ENCODE data around the gene SUSD5. TPM values are rescaled to one million over a fixed set of nuclear protein-coding genes. Genes with fewer than 3 reads are reported as not detected.
"Not testable (repeated sequence)": the region's sequence is repeated elsewhere in the genome, so short reads cannot be mapped to it uniquely, and the experiment has no call there.

SUSD5 gene
- polyA plus RNA-seq, 4 donors: 5.5 to 7.0 (median 6.0) TPM

DNA sequence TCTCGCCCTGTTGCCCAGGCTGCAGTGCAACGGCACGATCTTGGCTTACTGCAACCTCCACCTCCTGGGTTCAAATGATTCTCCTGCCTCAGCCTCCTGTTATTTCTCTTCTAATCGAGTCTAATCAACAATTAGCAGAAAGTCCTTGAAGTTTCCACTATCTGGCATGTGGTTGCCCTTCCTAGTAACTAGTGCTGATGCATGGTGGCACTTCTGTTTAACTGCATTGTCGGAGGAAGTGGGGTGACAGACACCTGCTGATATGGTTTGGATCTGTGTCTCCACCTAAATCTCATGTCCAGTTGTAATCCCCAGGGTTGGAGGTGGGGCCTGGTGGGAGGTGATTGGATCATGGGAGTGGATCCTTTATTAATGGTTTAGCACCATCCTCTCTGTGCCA, 95.6 kb downstream of the SUSD5 start:
- DNase-seq (ENCODE audit: low read depth in 4 of 4, low spot score in 3 of 4): no peak

DNA sequence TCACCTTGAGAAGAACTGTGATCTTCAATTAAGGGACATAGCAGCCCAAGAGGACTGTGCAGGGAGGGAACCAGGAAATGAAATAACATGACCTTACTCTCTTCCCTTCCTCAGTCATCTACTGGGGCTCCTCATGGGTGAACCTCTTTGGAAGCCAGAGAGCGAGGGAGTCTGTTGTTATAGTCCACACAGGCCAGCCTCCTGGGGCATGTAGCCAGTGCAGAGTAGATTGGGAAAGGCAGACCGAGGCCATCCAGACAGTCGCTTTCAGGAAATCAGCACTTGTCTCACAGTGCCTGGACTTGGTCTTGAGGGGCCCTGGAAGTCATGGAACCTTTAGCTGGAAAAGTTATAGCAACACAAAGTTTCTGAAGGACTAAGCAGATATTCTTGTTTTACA, 98.7 kb downstream of the SUSD5 start:
- DNase-seq (ENCODE audit: low read depth in 4 of 4, low spot score in 3 of 4): no peak

- DNase-seq (ENCODE audit: low read depth in 4 of 4, low spot score in 3 of 4): no peak
Observed at GRCh38 chr3:33117461-33117860, 101.1 kb downstream of the SUSD5 start.

DNA sequence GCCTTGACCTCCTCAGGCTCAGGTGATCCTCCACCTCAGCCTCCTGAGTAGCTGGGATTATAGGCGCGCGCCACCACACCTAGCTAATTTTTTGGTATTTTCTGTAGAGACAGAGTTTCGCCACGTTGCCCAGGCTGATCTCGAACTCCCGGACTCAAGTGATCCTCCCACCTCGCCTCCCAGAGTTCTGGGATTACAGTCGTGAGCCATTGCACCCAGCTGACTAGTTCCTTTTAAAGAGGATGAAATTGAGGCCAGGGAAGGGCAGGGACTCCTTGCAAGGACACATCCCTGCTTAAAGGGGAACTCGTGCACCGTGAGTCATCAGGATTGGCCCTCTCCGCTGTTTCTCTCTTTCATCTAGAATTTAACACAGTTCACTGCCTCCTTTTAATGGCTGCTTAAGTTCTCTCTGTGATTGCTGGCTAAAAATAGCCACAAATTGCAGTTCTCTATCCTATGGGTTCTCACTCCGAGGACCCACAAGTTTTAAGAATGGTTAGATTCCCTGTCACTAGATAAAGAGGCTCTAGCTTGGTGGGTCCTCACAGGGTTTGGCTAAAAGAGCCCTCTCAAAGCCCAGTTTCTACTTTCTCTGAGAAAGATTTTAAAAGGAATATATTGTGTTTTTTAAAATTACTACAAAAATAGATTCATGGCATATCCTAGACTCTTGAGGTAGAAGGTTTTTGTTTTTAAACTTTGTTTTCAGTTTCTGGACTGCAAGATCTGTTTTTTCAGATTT, 103.4 kb downstream of the SUSD5 start:
- DNase-seq (ENCODE audit: low read depth in 4 of 4, low spot score in 3 of 4): no peak

DNA sequence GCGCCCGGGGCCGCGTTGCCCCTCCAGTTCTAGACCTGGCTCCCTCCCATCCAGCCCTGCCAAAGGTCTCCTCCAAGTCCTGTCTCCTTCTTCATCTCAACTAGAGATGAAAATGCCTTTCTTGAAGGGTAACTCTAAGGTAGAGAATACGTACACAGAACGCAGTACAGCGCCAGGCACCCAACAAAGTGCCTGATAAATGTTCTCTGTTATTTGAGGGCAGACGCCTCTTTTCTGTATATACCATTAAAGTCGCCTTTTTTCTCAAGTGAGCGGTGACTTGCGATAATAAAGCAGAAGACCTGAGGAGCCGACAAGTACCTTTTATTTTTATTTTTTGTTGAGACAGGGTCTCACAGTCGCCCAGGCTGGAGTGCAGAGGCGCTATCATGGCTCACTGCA, 104.0 kb downstream of the SUSD5 start:
- no peak for DNase-seq (ENCODE audit: low read depth in 4 of 4, low spot score in 3 of 4)

DNA sequence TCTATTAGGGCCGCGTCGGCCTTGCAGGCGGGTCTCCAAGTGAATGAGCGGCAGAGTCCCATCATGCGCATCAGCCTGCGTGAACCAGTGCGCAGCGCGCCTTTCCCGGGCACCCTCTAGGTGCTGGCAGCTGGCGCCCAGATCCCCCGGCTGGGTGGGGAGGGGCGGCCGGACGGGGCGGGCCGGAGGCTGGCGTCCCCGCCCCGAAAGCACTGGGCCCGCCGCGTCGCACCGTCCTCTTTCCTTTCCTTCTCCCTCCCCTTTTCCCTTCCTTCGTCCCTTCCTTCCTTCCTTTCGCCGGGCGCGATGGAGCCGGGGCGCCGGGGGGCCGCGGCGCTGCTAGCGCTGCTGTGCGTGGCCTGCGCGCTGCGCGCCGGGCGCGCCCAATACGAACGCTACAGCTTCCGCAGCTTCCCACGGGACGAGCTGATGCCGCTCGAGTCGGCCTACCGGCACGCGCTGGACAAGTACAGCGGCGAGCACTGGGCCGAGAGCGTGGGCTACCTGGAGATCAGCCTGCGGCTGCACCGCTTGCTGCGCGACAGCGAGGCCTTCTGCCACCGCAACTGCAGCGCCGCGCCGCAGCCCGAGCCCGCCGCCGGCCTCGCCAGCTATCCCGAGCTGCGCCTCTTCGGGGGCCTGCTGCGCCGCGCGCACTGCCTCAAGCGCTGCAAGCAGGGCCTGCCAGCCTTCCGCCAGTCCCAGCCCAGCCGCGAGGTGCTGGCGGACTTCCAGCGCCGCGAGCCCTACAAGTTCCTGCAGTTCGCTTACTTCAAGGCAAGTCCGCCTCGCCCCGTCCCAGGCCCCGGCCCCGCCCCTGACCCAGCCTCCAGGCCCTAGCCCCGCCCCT, 104.6 kb downstream of the SUSD5 start, which contains the start of gene CRTAP:
Gene CRTAP (plus strand): TSS at position 243 of the 850 bp plus-strand sequence. CDS start 64 bp downstream, at position 307.
- DNase-seq (ENCODE audit: low read depth in 4 of 4, low spot score in 3 of 4): peak; percentile 74 to 81 (median 77)

- no peak for DNase-seq (ENCODE audit: low read depth in 4 of 4, low spot score in 3 of 4)
Observed at GRCh38 chr3:33111581-33111980, 107.0 kb downstream of the SUSD5 start.

GRCh38 chr3:33106854-33107253, 111.8 kb downstream of the SUSD5 start:
- not testable (repeated sequence) for DNase-seq (ENCODE audit: low read depth in 4 of 4, low spot score in 3 of 4)

- DNase-seq (ENCODE audit: low read depth in 4 of 4, low spot score in 3 of 4): no peak
Observed at GRCh38 chr3:33105341-33105948, 113.2 kb downstream of the SUSD5 start.

GRCh38 chr3:33104803-33105202, 113.8 kb downstream of the SUSD5 start:
- no peak for DNase-seq (ENCODE audit: low read depth in 4 of 4, low spot score in 3 of 4)

DNA sequence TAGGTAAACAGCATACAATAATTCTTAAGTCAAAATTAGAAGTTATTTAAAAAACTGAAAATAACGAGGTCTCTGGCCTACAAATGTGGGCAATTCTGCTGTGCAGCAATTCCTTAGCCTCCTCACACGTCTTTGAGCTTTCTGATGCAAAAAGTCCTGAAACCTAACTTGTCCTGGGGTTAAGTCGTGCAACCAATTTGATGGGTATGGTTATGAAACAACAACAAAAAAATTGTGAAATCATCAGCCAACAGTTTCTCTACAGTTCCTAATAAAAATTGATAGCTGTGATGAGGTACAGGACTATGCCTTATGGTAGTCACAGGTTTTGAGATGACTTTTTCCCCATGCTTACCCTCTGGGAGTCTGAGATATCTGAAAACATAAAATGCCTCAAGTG, 115.1 kb downstream of the SUSD5 start:
- DNase-seq (ENCODE audit: low read depth in 4 of 4, low spot score in 3 of 4): no peak

DNA sequence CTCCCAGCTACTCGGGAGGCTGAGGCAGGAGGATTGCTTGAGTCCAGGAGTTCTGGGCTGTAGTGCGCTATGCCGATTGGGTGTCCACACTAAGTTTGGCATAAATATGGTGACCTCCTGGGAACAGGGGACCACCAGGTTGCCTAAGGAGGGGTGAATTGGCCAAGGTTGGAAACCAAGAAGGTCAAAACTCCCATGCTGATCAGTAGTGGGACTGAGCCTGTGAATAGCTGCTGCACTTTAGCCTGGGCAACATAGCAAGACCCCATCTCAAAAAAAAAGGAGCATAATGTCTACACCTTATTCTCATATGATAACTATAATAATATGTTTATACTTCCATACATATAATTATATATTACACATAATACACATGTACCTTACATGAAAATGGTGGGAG, 115.6 kb downstream of the SUSD5 start:
- no peak for DNase-seq (ENCODE audit: low read depth in 4 of 4, low spot score in 3 of 4)

- DNase-seq (ENCODE audit: low read depth in 4 of 4, low spot score in 3 of 4): no peak
Observed at GRCh38 chr3:33100229-33100628, 118.4 kb downstream of the SUSD5 start.

Other genes starting within 250 kb of the SUSD5 start
- 100 to 1,000 TPM in 3 of 4 donors, 10 to 100 TPM in 1; 99.1 to 117 (median 105) TPM for gene GLB1, start 121.7 kb downstream of the SUSD5 start, polyA plus RNA-seq (ENCODE audit: insufficient read length in 4 of 4)
- 1 to 10 TPM; 1.6 to 2.2 (median 1.9) TPM for gene TMPPE, start 121.7 kb downstream of the SUSD5 start, polyA plus RNA-seq (ENCODE audit: insufficient read length in 4 of 4)
- gene CRTAP, start 104.8 kb downstream of the SUSD5 start, polyA plus RNA-seq (ENCODE audit: insufficient read length in 4 of 4): 100 to 1,000 TPM; 183 to 194 (median 188) TPM
- gene FBXL2, start 58.6 kb upstream of the SUSD5 start, polyA plus RNA-seq (ENCODE audit: insufficient read length in 4 of 4): 10 to 100 TPM; 28.8 to 30.5 (median 30.2) TPM
- 100 to 1,000 TPM in 3 of 4 donors, 10 to 100 TPM in 1; 82.5 to 116 (median 109) TPM for gene UBP1, start 221.6 kb upstream of the SUSD5 start, polyA plus RNA-seq (ENCODE audit: insufficient read length in 4 of 4)

Data from right renal pelvis (tissue), 4 donors.